Liver (tissue), 9 donors: ENCODE measurements around the gene FN3K. TPM values are rescaled to one million over a fixed set of nuclear protein-coding genes. Genes with fewer than 3 reads are reported as not detected.

Experiments
- DNase-seq: peaks from one replicate; pipeline ENCODE4 v3.0.0-alpha.2; 2017; ENCODE audit warnings: low spot score
- H3K27ac ChIP-seq, 2 donors: one replicate each; pipeline ENCODE4 v1.7.0; 2013; ENCODE audit warnings: inconsistent platforms in 2 of 2, low read length in 2 of 2, control low read depth in 1 of 2, low read depth in 1 of 2, mild to moderate bottlenecking in 1 of 2
- H3K27me3 ChIP-seq, 4 donors: one replicate each; pipeline versions ENCODE4 v1.6.1 to v1.7.0; 2013; ENCODE audit warnings: low read length in 3 of 4, inconsistent platforms in 1 of 4, mild to moderate bottlenecking in 1 of 4, moderate library complexity in 1 of 4; ENCODE audit not compliant: control insufficient read depth in 4 of 4, insufficient read depth in 4 of 4
- H3K36me3 ChIP-seq, 4 donors: one replicate each; pipeline versions ENCODE4 v1.6.1 to v1.7.0; 2013; ENCODE audit warnings: low read length in 3 of 4, mild to moderate bottlenecking in 3 of 4, low read depth in 1 of 4, moderate library complexity in 1 of 4; ENCODE audit not compliant: control insufficient read depth in 4 of 4, insufficient read depth in 3 of 4
- H3K4me1 ChIP-seq, 4 donors: one replicate each; pipeline versions ENCODE4 v1.6.1 to v1.7.0; 2013; ENCODE audit warnings: low read length in 3 of 4, mild to moderate bottlenecking in 3 of 4, moderate library complexity in 1 of 4; ENCODE audit not compliant: control insufficient read depth in 4 of 4, insufficient read depth in 4 of 4
- H3K4me3 ChIP-seq, 3 donors: one replicate each; pipeline versions ENCODE4 v1.6.1 to v1.7.0; 2013; ENCODE audit warnings: low read length in 3 of 3, control low read depth in 1 of 3, low read depth in 1 of 3, mild to moderate bottlenecking in 1 of 3
- H3K9ac ChIP-seq, 2 donors: one replicate each; pipeline ENCODE4 v1.7.0; 2013; ENCODE audit warnings: low read length in 2 of 2, mild to moderate bottlenecking in 2 of 2, moderate library complexity in 2 of 2, control low read depth in 1 of 2, low read depth in 1 of 2
- H3K9me3 ChIP-seq, 4 donors: one replicate each; pipeline versions ENCODE4 v1.6.1 to v1.7.0; 2013; ENCODE audit warnings: low read length in 3 of 4; ENCODE audit not compliant: control insufficient read depth in 4 of 4
- CTCF ChIP-seq: fragments of 150-350 bp; IDR thresholded peaks from 2 replicates; pipeline ENCODE4 v1.5.1; 2017; ENCODE audit warnings: improper control_type of control experiment, low read depth, low read length; ENCODE audit not compliant: missing input control
- EGR1 ChIP-seq, 2 donors: IDR thresholded peaks; 2 replicates each; pipeline ENCODE4 v1.6.1; 2016 to 2018; ENCODE audit warnings: antibody characterized with exemption in 2 of 2, low read depth in 2 of 2
- FOXA1 ChIP-seq: IDR thresholded peaks from 2 replicates; pipeline ENCODE4 v1.6.1; 2016; ENCODE audit warnings: antibody characterized with exemption
- FOXA2 ChIP-seq: IDR thresholded peaks from 2 replicates; pipeline ENCODE4 v1.6.1; 2016; ENCODE audit warnings: antibody characterized with exemption
- GABPA ChIP-seq, 2 donors: IDR thresholded peaks in 1 of 2; conservative IDR thresholded peaks in 1 of 2; 2 replicates each; pipeline ENCODE4 v1.6.1; 2016; ENCODE audit warnings: antibody characterized with exemption in 2 of 2, mild to moderate bottlenecking in 1 of 2, moderate library complexity in 1 of 2
- HNF4G ChIP-seq: IDR thresholded peaks from 2 replicates; pipeline ENCODE4 v1.6.1; 2016; ENCODE audit warnings: antibody characterized with exemption
- MAX ChIP-seq: IDR thresholded peaks from 2 replicates; pipeline ENCODE4 v1.6.1; 2016; ENCODE audit warnings: antibody characterized with exemption
- NR2F2 ChIP-seq: IDR thresholded peaks from 2 replicates; pipeline ENCODE4 v1.6.1; 2016; ENCODE audit warnings: antibody characterized with exemption
- REST ChIP-seq: IDR thresholded peaks from 2 replicates; pipeline ENCODE4 v1.6.1; 2016; ENCODE audit warnings: antibody characterized with exemption, mild to moderate bottlenecking
- SP1 ChIP-seq: IDR thresholded peaks from 2 replicates; pipeline ENCODE4 v1.6.1; 2018; ENCODE audit warnings: antibody characterized with exemption, mild to moderate bottlenecking
- TAF1 ChIP-seq: conservative IDR thresholded peaks from 2 replicates; pipeline ENCODE4 v1.6.1; 2016; ENCODE audit warnings: antibody characterized with exemption, mild to moderate bottlenecking
- ZBTB33 ChIP-seq: IDR thresholded peaks from 2 replicates; pipeline ENCODE4 v1.6.1; 2016; ENCODE audit warnings: antibody characterized with exemption
- WGBS: extraction: QIAGEN DNeasy Blood & Tissue Kit; methylation state at CpG from one replicate; pipeline ENCODE4 v1.1.7; 2013; 5-methylcytosine and 5-hydroxymethylcytosine counted together
- polyA plus RNA-seq, 2 donors: library from polyadenylated mRNA; stranded (reverse) in 1 of 2; unstranded in 1 of 2; fragments of 200-250 nt in 1 of 2; fragments of >200 nt in 1 of 2; fragmentation: Nextera tagmentation in 1 of 2; extraction: Ambion mirVana in 1 of 2; gene quantifications; one replicate each; pipeline versions ENCODE4 v1.2.1 to v1.2.3, GENCODE V29; 2013 to 2015
- total RNA-seq, 2 donors: library from RNA; depleted of rRNA; stranded (reverse); fragments of >200 nt; gene quantifications; one replicate each; pipeline ENCODE4 v1.2.3, GENCODE V29; 2014
- donor health status: healthy.
- donor health status: healthy.
- donor health status: healthy.
- donor health status: healthy.
- donor health status: healthy.

Gene FN3K
- total and polyA plus RNA-seq, 4 donors: 18.4 to 28.7 (median 22.9) TPM

- H3K4me3 ChIP-seq: peak overlapping the region; percentile 71 to 96 (median 87)
- no peaks in the 10 kb centered on the region for H3K36me3 ChIP-seq
- H3K27ac ChIP-seq: peak overlapping the region; percentile 93 to 94
- peaks cover 5 to 13% (median 8%) of the 10 kb centered on the region in 4 donors for H3K4me1 ChIP-seq
- 2% methylated on average over 72 of the region's 72 CpGs for WGBS
- no peaks in the 10 kb centered on the region for H3K27me3 ChIP-seq
- DNase-seq: no peak
- H3K9me3 ChIP-seq: no peaks in the 10 kb centered on the region
- no peak for TF ChIP-seq EGR1 (IDR thresholded peaks at IDR 0.05; ENCODE audit: low read depth in 2 of 2)
- TF ChIP-seq FOXA1: no peak
- H3K9ac ChIP-seq: peak overlapping the region; percentile 52 to 64
Measured at GRCh38 chr17:82752371-82753200, 17.2 kb downstream of the FN3K start.

GRCh38 chr17:82753201-82753464 lies 17.7 kb downstream of the FN3K start:
- Histone ChIP-seq H3K4me1 (peaks cover 5 to 13% (median 8%) of the 10 kb centered on the region in 4 donors), H3K4me3 (peak overlapping the region in 1 of 3 donors; percentile 87), H3K9ac (no peak overlapping the region), H3K36me3 (no peaks in the 10 kb centered on the region), H3K9me3 (no peaks in the 10 kb centered on the region), H3K27me3 (no peaks in the 10 kb centered on the region), H3K27ac (no peak overlapping the region)
- WGBS: 64% methylated on average over 8 of the region's 8 CpGs
- DNase-seq: no peak
- no peak for TF ChIP-seq FOXA2
- TF ChIP-seq MAX: no peak
- TF ChIP-seq CTCF: no peak
- no peak for TF ChIP-seq SP1
- no peak for TF ChIP-seq NR2F2
- TF ChIP-seq GABPA (IDR thresholded peaks at IDR 0.05 in 1 of 2, conservative IDR thresholded peaks at IDR 0.05 in 1 of 2): no peak

- peaks cover 0 to 2% (median 0%) of the 10 kb centered on the region in 4 donors for H3K36me3 ChIP-seq
- DNase-seq: no peak
- H3K9ac ChIP-seq: no peak overlapping the region
- H3K9me3 ChIP-seq: no peaks in the 10 kb centered on the region
- TF ChIP-seq ZBTB33: no peak
- no peak for TF ChIP-seq MAX
- no peak for TF ChIP-seq CTCF
- no peak for TF ChIP-seq TAF1
- TF ChIP-seq REST: no peak
- TF ChIP-seq HNF4G: no peak
- no peak for TF ChIP-seq GABPA (IDR thresholded peaks at IDR 0.05 in 1 of 2, conservative IDR thresholded peaks at IDR 0.05 in 1 of 2)
- TF ChIP-seq NR2F2: no peak
- TF ChIP-seq SP1: no peak
- peaks cover 5 to 16% (median 12%) of the 10 kb centered on the region in 4 donors for H3K4me1 ChIP-seq
- no peak overlapping the region for H3K4me3 ChIP-seq
- no peaks in the 10 kb centered on the region for H3K27me3 ChIP-seq
- H3K27ac ChIP-seq: no peak overlapping the region
- 86% methylated on average over 19 of the region's 19 CpGs for WGBS
Measured at GRCh38 chr17:82754297-82755208, 19.1 kb downstream of the FN3K start.
